HEK293 (cell line): ENCODE measurements around the gene EEF2K.

ENCODE experiments used
- CTCF ChIA-PET: fragments of 350-600 bp; formaldehyde crosslinking; extraction: SDS; loops from one replicate; lab custom pipeline; 2021; ENCODE audit warnings: antibody characterized with exemption; lab: Yijun Ruan, JAX
- POLR2A ChIA-PET: fragments of 300-600 bp; formaldehyde crosslinking; extraction: SDS; loops from one replicate; lab custom pipeline; 2020; ENCODE audit warnings: antibody characterized with exemption, inconsistent platforms; lab: Yijun Ruan, JAX
- H3K27ac ChIP-seq: fragments of 200-500 bp; sonication (Bioruptor generic); 2 replicates; pipeline ENCODE4 v1.5.1; 2014; ENCODE audit warnings: low read depth, low read length, control low read depth, inconsistent platforms; ENCODE audit errors: extremely low read depth
- H3K36me3 ChIP-seq, 2 experiments: fragments of 200-500 bp in 1 of 2; sonication (Bioruptor generic) in 1 of 2; 1 replicate in 1 of 2; 2 replicates in 1 of 2; pipeline ENCODE4 v1.5.1; 2014 to 2017; ENCODE audit warnings: inconsistent platforms in 2 of 2, low read length in 2 of 2; ENCODE audit not compliant: control insufficient read depth in 2 of 2, insufficient read depth in 1 of 2
- H3K4me1 ChIP-seq: fragments of 200-500 bp; sonication (Bioruptor generic); 2 replicates; pipeline ENCODE4 v1.5.1; 2014; ENCODE audit warnings: mild to moderate bottlenecking, low read length, inconsistent platforms; ENCODE audit not compliant: control insufficient read depth, insufficient read depth
- H3K4me3 ChIP-seq: 2 replicates; pipeline ENCODE4 v1.5.1; 2011; ENCODE audit warnings: low read depth, mild to moderate bottlenecking, control low read depth, low read length, moderate library complexity
- H3K9me3 ChIP-seq: fragments of 200-500 bp; sonication (Bioruptor generic); 2 replicates; pipeline ENCODE4 v1.5.1; 2014; ENCODE audit warnings: low read depth, low read length, inconsistent platforms; ENCODE audit not compliant: control insufficient read depth, insufficient read depth
- IKZF3 ChIP-seq: fragments of 450-650 bp; IDR thresholded peaks from 2 replicates; pipeline ENCODE4 v1.5.0; 2018; ENCODE audit warnings: missing biosample characterization, mild to moderate bottlenecking, missing genetic modification characterization, moderate library complexity
- MYNN ChIP-seq: fragments of 450-650 bp; formaldehyde crosslinking; IDR thresholded peaks from 2 replicates; pipeline ENCODE4 v1.5.1; 2016; ENCODE audit warnings: missing biosample characterization, missing genetic modification characterization, borderline replicate concordance
- RBAK ChIP-seq: fragments of 450-650 bp; formaldehyde crosslinking; IDR thresholded peaks from 2 replicates; pipeline ENCODE4 v1.5.1; 2016; ENCODE audit warnings: missing biosample characterization, missing genetic modification characterization
- ZNF155 ChIP-seq: fragments of 450-650 bp; formaldehyde crosslinking; IDR thresholded peaks from 2 replicates; pipeline ENCODE4 v1.5.1; 2016; ENCODE audit warnings: missing biosample characterization, missing genetic modification characterization
- ZNF404 ChIP-seq: fragments of 450-650 bp; formaldehyde crosslinking; IDR thresholded peaks from 2 replicates; pipeline ENCODE4 v1.5.1; 2017; ENCODE audit warnings: missing biosample characterization, missing genetic modification characterization
- ZNF510 ChIP-seq: fragments of 450-650 bp; formaldehyde crosslinking; IDR thresholded peaks from 2 replicates; pipeline ENCODE4 v1.5.1; 2018; ENCODE audit warnings: mild to moderate bottlenecking, missing genetic modification characterization, missing biosample characterization; ENCODE audit not compliant: insufficient replicate concordance
- ZNF514 ChIP-seq: fragments of 450-650 bp; formaldehyde crosslinking; IDR thresholded peaks from 2 replicates; pipeline ENCODE4 v1.5.1; 2016; ENCODE audit warnings: missing biosample characterization, missing genetic modification characterization
- ZNF544 ChIP-seq: fragments of 450-650 bp; formaldehyde crosslinking; IDR thresholded peaks from 2 replicates; pipeline ENCODE4 v1.5.0; 2017; ENCODE audit warnings: missing biosample characterization, missing genetic modification characterization
- ZNF621 ChIP-seq: fragments of 450-650 bp; formaldehyde crosslinking; IDR thresholded peaks from 2 replicates; pipeline ENCODE4 v1.5.1; 2017; ENCODE audit warnings: missing biosample characterization, missing genetic modification characterization
- ZNF623 ChIP-seq: fragments of 450-650 bp; formaldehyde crosslinking; IDR thresholded peaks from 2 replicates; pipeline ENCODE4 v1.5.1; 2016; ENCODE audit warnings: missing biosample characterization, missing genetic modification characterization
- ZNF701 ChIP-seq: fragments of 450-650 bp; formaldehyde crosslinking; IDR thresholded peaks from 2 replicates; pipeline ENCODE4 v1.5.1; 2016; ENCODE audit warnings: missing biosample characterization, missing genetic modification characterization
- ZXDB ChIP-seq: fragments of 450-650 bp; formaldehyde crosslinking; IDR thresholded peaks from 2 replicates; pipeline ENCODE4 v1.5.1; 2016; ENCODE audit warnings: missing biosample characterization, missing genetic modification characterization
- TF ChIP-seq, protein P1 (sequence below): fragments of 450-650 bp; formaldehyde crosslinking; IDR thresholded peaks from 2 replicates; pipeline ENCODE4 v1.5.1; 2016; ENCODE audit warnings: missing biosample characterization, missing genetic modification characterization
- TF ChIP-seq, protein P2 (sequence below): fragments of 450-650 bp; IDR thresholded peaks from 2 replicates; pipeline ENCODE4 v1.5.1; 2018; ENCODE audit warnings: missing biosample characterization, missing genetic modification characterization
- TF ChIP-seq, protein P3 (sequence below): IDR thresholded peaks from 2 replicates; pipeline ENCODE4 v1.6.1; 2011; ENCODE audit warnings: mild to moderate bottlenecking, low read depth, low read length, borderline replicate concordance
- TF ChIP-seq, protein P4 (sequence below): fragments of 450-650 bp; formaldehyde crosslinking; IDR thresholded peaks from 2 replicates; pipeline ENCODE4 v1.5.1; 2016; ENCODE audit warnings: missing biosample characterization, missing genetic modification characterization
- TF ChIP-seq, protein P5 (sequence below): fragments of 450-650 bp; formaldehyde crosslinking; IDR thresholded peaks from 2 replicates; pipeline ENCODE4 v1.5.1; 2016; ENCODE audit warnings: missing biosample characterization, missing genetic modification characterization

The EEF2K gene

DNA sequence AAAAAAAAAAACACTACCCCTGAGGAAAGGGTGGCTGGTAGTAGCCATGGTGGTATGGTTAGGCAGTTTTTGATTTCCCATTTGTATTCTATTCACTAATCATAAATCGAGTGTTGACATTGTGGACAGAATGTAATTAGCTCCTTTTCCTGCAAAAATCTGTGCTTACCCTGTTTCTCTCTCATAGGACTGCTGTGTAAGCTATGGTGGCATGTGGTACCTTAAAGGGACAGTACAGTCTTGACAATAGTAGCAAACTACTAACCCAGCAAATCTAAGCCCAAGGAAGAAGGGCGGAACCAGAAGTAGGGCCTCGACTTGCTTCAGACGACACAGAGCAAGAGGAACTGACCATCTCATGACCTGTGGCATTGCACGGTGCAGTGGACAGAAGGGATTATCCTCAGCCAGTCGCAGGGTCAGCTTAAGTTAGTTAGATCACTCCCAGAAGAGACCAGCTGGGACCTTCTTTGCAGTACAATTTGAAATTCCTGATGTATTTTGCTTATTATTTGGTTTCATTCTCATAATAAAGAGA, 127.4 kb downstream of the EEF2K start (continued):
- TF ChIP-seq, protein P1, sequence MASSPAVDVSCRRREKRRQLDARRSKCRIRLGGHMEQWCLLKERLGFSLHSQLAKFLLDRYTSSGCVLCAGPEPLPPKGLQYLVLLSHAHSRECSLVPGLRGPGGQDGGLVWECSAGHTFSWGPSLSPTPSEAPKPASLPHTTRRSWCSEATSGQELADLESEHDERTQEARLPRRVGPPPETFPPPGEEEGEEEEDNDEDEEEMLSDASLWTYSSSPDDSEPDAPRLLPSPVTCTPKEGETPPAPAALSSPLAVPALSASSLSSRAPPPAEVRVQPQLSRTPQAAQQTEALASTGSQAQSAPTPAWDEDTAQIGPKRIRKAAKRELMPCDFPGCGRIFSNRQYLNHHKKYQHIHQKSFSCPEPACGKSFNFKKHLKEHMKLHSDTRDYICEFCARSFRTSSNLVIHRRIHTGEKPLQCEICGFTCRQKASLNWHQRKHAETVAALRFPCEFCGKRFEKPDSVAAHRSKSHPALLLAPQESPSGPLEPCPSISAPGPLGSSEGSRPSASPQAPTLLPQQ: no peak
- TF ChIP-seq ZXDB (tag by site-specific recombination) (no peak), MYNN (tag by site-specific recombination) (no peak), RBAK (tag by site-specific recombination) (no peak), ZNF155 (tag by site-specific recombination) (no peak), ZNF514 (tag by site-specific recombination) (no peak), IKZF3 (tag by site-specific recombination) (no peak), ZNF701 (tag by site-specific recombination) (no peak), ZNF404 (no peak), ZNF621 (tag by site-specific recombination) (no peak)
- TF ChIP-seq, protein P2, sequence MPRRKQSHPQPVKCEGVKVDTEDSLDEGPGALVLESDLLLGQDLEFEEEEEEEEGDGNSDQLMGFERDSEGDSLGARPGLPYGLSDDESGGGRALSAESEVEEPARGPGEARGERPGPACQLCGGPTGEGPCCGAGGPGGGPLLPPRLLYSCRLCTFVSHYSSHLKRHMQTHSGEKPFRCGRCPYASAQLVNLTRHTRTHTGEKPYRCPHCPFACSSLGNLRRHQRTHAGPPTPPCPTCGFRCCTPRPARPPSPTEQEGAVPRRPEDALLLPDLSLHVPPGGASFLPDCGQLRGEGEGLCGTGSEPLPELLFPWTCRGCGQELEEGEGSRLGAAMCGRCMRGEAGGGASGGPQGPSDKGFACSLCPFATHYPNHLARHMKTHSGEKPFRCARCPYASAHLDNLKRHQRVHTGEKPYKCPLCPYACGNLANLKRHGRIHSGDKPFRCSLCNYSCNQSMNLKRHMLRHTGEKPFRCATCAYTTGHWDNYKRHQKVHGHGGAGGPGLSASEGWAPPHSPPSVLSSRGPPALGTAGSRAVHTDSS (tag by site-specific recombination): no peak
- TF ChIP-seq, protein P3, sequence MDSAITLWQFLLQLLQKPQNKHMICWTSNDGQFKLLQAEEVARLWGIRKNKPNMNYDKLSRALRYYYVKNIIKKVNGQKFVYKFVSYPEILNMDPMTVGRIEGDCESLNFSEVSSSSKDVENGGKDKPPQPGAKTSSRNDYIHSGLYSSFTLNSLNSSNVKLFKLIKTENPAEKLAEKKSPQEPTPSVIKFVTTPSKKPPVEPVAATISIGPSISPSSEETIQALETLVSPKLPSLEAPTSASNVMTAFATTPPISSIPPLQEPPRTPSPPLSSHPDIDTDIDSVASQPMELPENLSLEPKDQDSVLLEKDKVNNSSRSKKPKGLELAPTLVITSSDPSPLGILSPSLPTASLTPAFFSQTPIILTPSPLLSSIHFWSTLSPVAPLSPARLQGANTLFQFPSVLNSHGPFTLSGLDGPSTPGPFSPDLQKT: no peak
- TF ChIP-seq, protein P4, sequence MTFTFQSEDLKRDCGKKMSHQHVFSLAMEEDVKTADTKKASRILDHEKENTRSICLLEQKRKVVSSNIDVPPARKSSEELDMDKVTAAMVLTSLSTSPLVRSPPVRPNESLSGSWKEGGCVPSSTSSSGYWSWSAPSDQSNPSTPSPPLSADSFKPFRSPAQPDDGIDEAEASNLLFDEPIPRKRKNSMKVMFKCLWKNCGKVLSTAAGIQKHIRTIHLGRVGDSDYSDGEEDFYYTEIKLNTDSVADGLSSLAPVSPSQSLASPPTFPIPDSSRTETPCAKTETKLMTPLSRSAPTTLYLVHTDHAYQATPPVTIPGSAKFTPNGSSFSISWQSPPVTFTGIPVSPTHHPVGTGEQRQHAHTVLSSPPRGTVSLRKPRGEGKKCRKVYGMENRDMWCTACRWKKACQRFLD (tag by site-specific recombination): no peak
- TF ChIP-seq, protein P5, sequence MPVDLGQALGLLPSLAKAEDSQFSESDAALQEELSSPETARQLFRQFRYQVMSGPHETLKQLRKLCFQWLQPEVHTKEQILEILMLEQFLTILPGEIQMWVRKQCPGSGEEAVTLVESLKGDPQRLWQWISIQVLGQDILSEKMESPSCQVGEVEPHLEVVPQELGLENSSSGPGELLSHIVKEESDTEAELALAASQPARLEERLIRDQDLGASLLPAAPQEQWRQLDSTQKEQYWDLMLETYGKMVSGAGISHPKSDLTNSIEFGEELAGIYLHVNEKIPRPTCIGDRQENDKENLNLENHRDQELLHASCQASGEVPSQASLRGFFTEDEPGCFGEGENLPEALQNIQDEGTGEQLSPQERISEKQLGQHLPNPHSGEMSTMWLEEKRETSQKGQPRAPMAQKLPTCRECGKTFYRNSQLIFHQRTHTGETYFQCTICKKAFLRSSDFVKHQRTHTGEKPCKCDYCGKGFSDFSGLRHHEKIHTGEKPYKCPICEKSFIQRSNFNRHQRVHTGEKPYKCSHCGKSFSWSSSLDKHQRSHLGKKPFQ (tag by site-specific recombination): no peak

DNA sequence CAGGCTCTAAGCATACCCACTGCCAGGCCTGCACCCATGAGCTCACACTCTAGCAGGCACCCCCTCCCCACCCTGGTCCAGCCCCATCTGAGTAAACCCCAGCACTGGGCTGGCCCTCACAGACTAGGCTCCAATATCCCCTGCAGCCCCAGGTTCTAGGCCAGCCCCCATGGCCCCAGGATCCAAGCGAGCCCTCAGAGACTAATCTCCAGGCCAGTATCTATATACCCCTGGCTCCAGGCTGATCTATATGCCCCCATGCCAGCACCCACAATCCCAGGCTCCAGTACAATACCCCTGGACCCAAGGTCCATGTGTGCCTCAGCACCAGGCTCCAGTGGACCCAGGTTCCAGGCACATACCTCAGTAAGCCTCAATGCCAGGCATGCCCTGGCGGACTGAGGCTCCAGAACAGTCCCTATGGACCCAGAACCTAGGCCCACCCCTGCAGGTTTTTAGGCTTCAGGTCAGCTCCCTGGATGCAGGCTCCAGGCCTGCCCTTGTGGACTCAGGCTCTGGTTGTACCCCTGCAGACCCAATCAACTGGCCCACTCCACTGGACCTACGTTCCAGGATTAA, 129.7 kb downstream of the EEF2K start:
- CTCF ChIA-PET: interaction anchor here (0.6 kb wide), 2 partner anchors 30 to 103 kb away, joined by 3 read pairs; no protein-coding TSS in a partner anchor
- Histone ChIP-seq H3K27ac (no peak overlapping the region), H3K36me3 (peaks cover 16 to 51% of the 10 kb centered on the region in 2 experiments)
- TF ChIP-seq ZNF510 (tag by site-specific recombination): no peak
- no peak for TF ChIP-seq ZNF544 (tag by site-specific recombination)
- no peak for TF ChIP-seq ZNF623 (tag by site-specific recombination)
- TF ChIP-seq, all 188 proteins: peak for 0
- Histone ChIP-seq H3K4me1 (no peaks in the 10 kb centered on the region), H3K9me3 (no peaks in the 10 kb centered on the region), H3K4me3 (no peak overlapping the region)
- POLR2A ChIA-PET: no interaction called here
